Endothelial cell of umbilical vein (primary cell): Measurements from ENCODE around the gene HAUS7. TPM values are rescaled to one million over a fixed set of nuclear protein-coding genes. Genes with fewer than 3 reads are reported as not detected.

Experiments
- BruUV-seq: library from RNA; stranded (reverse); fragments of 400-500 nt; replicated peaks from 2 replicates; lab custom pipeline; 2021; lab: Mats Ljungman, UMichigan
- CTCF ChIA-PET: fragments of 300-600, 350-600 bp; sonication (Branson Sonifier 250); formaldehyde crosslinking; loops from one replicate; lab custom pipeline; 2021; ENCODE audit warnings: antibody characterized with exemption, inconsistent platforms; lab: Charles Lee
- POLR2A ChIA-PET: fragments of 300-600, 350-600 bp; sonication (Branson Sonifier 250); formaldehyde crosslinking; loops from one replicate; lab custom pipeline; 2021; ENCODE audit warnings: antibody characterized with exemption, inconsistent platforms; lab: Charles Lee
- DNase-seq: peaks from one replicate; pipeline ENCODE4 v3.0.0-alpha.2; 2011; ENCODE audit warnings: low read depth, low spot score
- FAIRE-seq: peaks from 2 replicates; lab custom pipeline; 2011; peaks lifted over from hg19 to GRCh38; lab: Jason Lieb, UNC
- H2AFZ ChIP-seq: 2 replicates; pipeline ENCODE4 v1.6.0; 2012; ENCODE audit warnings: low read depth, low read length, control low read depth, inconsistent platforms
- H3K27ac ChIP-seq: 2 replicates; pipeline ENCODE4 v1.5.1; 2011; ENCODE audit warnings: low read depth, mild to moderate bottlenecking, control low read depth, low read length, moderate library complexity; ENCODE audit not compliant: insufficient read depth
- H3K27me3 ChIP-seq, 2 experiments: 2 replicates each; pipeline versions ENCODE4 v1.6.0 to v1.6.1; 2011; ENCODE audit warnings: low read length in 2 of 2, mixed read lengths in 1 of 2; ENCODE audit not compliant: control insufficient read depth in 2 of 2, insufficient read depth in 2 of 2
- H3K36me3 ChIP-seq, 2 experiments: 2 replicates in 1 of 2; 3 replicates in 1 of 2; pipeline ENCODE4 v1.5.1; 2011; ENCODE audit warnings: low read length in 2 of 2, mild to moderate bottlenecking in 1 of 2, moderate library complexity in 1 of 2; ENCODE audit not compliant: control insufficient read depth in 2 of 2, insufficient read depth in 2 of 2; ENCODE audit errors: extremely low read depth in 1 of 2
- H3K4me1 ChIP-seq: 3 replicates; pipeline ENCODE4 v1.5.1; 2011; ENCODE audit warnings: mild to moderate bottlenecking, low read length; ENCODE audit not compliant: control insufficient read depth, insufficient read depth; ENCODE audit errors: extremely low read depth
- H3K4me2 ChIP-seq: 2 replicates; pipeline ENCODE4 v1.6.1; 2011; ENCODE audit warnings: low read length, control low read depth, mixed read lengths; ENCODE audit not compliant: insufficient read depth
- H3K4me3 ChIP-seq, 3 experiments: fragments of 200-600 bp in 1 of 3; sonication (generic), shearing (Covaris generic) in 1 of 3; replicated peaks in 1 of 3; 2 replicates each; pipeline ENCODE4 v1.5.1; 2011 to 2016; ENCODE audit warnings: control low read depth in 3 of 3, low read length in 3 of 3, mild to moderate bottlenecking in 2 of 3, inconsistent platforms in 1 of 3, low read depth in 1 of 3, moderate library complexity in 1 of 3; ENCODE audit not compliant: insufficient read depth in 1 of 3
- H3K79me2 ChIP-seq: 2 replicates; pipeline ENCODE4 v1.6.0; 2012; ENCODE audit warnings: low read length, inconsistent platforms; ENCODE audit not compliant: control insufficient read depth, insufficient read depth
- H3K9ac ChIP-seq: replicated peaks from 2 replicates; pipeline ENCODE3; 2011; ENCODE audit warnings: low read length, control low read depth; ENCODE audit not compliant: insufficient read depth; ENCODE audit errors: extremely low read depth
- H3K9me1 ChIP-seq: replicated peaks from 3 replicates; pipeline ENCODE4 v1.6.0; 2011; ENCODE audit warnings: mild to moderate bottlenecking, low read length; ENCODE audit not compliant: control insufficient read depth, insufficient read depth; ENCODE audit errors: extremely low read depth
- H3K9me3 ChIP-seq: replicated peaks from 2 replicates; pipeline ENCODE4 v1.5.1; 2012; ENCODE audit warnings: low read length, inconsistent platforms; ENCODE audit not compliant: control insufficient read depth, insufficient read depth
- H4K20me1 ChIP-seq: replicated peaks from 2 replicates; pipeline ENCODE3; 2011; ENCODE audit warnings: mild to moderate bottlenecking, low read length; ENCODE audit not compliant: control insufficient read depth, insufficient read depth; ENCODE audit errors: extremely low read depth
- EZH2 ChIP-seq: IDR thresholded peaks from 2 replicates; pipeline ENCODE4 v1.6.1; 2012; ENCODE audit warnings: borderline replicate concordance, low read depth, mild to moderate bottlenecking, moderate library complexity, low read length, inconsistent platforms; ENCODE audit not compliant: severe bottlenecking
- FOS ChIP-seq: IDR thresholded peaks from 2 replicates; pipeline ENCODE4 v1.6.1; 2011; ENCODE audit warnings: mild to moderate bottlenecking, low read length, moderate library complexity, borderline replicate concordance; ENCODE audit not compliant: insufficient read depth
- GATA2 ChIP-seq: IDR thresholded peaks from 2 replicates; pipeline ENCODE4 v1.7.0; 2011; ENCODE audit warnings: low read depth, mild to moderate bottlenecking, moderate library complexity, mixed read lengths, low read length; ENCODE audit not compliant: insufficient read length, insufficient read depth
- JUN ChIP-seq: IDR thresholded peaks from 2 replicates; pipeline ENCODE4 v1.6.1; 2011; ENCODE audit warnings: borderline replicate concordance, low read depth; ENCODE audit not compliant: insufficient read length, insufficient read depth
- MAX ChIP-seq: IDR thresholded peaks from 2 replicates; pipeline ENCODE4 v1.6.1; 2011; ENCODE audit not compliant: insufficient read depth, insufficient read length
- MYC ChIP-seq: IDR thresholded peaks from one replicate; pipeline ENCODE4 v1.6.1; 2011; ENCODE audit warnings: mild to moderate bottlenecking, low read depth, low read length
- POLR2A ChIP-seq: IDR thresholded peaks from 2 replicates; pipeline ENCODE4 v1.6.1; 2012; ENCODE audit warnings: low read depth, mild to moderate bottlenecking, control low read depth, low read length
- POLR2AphosphoS5 ChIP-seq: IDR thresholded peaks from 2 replicates; pipeline ENCODE4 v1.6.1; 2012; ENCODE audit warnings: low read depth, mild to moderate bottlenecking, control low read depth, low read length, moderate library complexity; ENCODE audit not compliant: insufficient read depth
- dilution Hi-C: fragments of 300-500 bp; cut with MboI; formaldehyde crosslinking; loops from one replicate; pipeline ENCODE4 v1.15.0; 2019; ENCODE audit warnings: low sequenced_read_pairs; ENCODE audit not compliant: extremely low pct_ligation_motif_present
- intact Hi-C: fragments of 100-400 bp; cut with micrococcal nuclease; formaldehyde crosslinking; loops from one replicate; pipeline ENCODE4 v1.10.0; 2022
- polyA plus RNA-seq, 4 experiments: library from polyadenylated mRNA; depleted of rRNA in 3 of 4; stranded (reverse) in 3 of 4; unstranded in 1 of 4; fragments of >200 nt; gene quantifications; 2 replicates each; pipeline versions ENCODE4 v1.2.1 to v1.2.3, GENCODE V29; 2011 to 2012; ENCODE audit warnings: missing spikeins in 1 of 4
- total RNA-seq: library from RNA; stranded (reverse); gene quantifications from 2 replicates; pipeline ENCODE4 v1.2.3, GENCODE V29; 2021
- TF ChIP-seq, protein P1 (sequence below), 2 donors: IDR thresholded peaks; 1 replicate in 1 of 2; 2 replicates in 1 of 2; pipeline ENCODE4 v1.5.1; 2011; ENCODE audit warnings: low read length in 2 of 2, mild to moderate bottlenecking in 2 of 2, moderate library complexity in 2 of 2, control low read depth in 1 of 2, inconsistent platforms in 1 of 2, low read depth in 1 of 2; ENCODE audit not compliant: insufficient read depth in 1 of 2; ENCODE audit errors: extremely low read depth in 1 of 2

HAUS7 gene
- total and polyA plus RNA-seq, 2 donors (not counting 3 experiments of a cell fraction or from before 2014, with no cell fraction given): 31.0 to 46.4 TPM

- H4K20me1 ChIP-seq: no peaks in the 10 kb centered on the region
- H3K4me3 ChIP-seq: no peak overlapping the region
- H3K79me2 ChIP-seq: no peaks in the 10 kb centered on the region
- BruUV-seq: no TSS peak
- ChIA-PET CTCF (no interaction called here), POLR2A (no interaction called here)
- no peaks in the 10 kb centered on the region for H3K36me3 ChIP-seq
- DNase-seq (no peak), FAIRE-seq (no peak)
- H3K9me3 ChIP-seq: no peaks in the 10 kb centered on the region
- dilution Hi-C loops (no loop called here), intact Hi-C loops (no loop called here)
- H3K27me3 ChIP-seq: no peaks in the 10 kb centered on the region
- no peak overlapping the region for H3K9ac ChIP-seq
- H3K27ac ChIP-seq: no peak overlapping the region
- H2AFZ ChIP-seq: no peak overlapping the region
- no peaks in the 10 kb centered on the region for H3K9me1 ChIP-seq
- TF ChIP-seq, protein P1, sequence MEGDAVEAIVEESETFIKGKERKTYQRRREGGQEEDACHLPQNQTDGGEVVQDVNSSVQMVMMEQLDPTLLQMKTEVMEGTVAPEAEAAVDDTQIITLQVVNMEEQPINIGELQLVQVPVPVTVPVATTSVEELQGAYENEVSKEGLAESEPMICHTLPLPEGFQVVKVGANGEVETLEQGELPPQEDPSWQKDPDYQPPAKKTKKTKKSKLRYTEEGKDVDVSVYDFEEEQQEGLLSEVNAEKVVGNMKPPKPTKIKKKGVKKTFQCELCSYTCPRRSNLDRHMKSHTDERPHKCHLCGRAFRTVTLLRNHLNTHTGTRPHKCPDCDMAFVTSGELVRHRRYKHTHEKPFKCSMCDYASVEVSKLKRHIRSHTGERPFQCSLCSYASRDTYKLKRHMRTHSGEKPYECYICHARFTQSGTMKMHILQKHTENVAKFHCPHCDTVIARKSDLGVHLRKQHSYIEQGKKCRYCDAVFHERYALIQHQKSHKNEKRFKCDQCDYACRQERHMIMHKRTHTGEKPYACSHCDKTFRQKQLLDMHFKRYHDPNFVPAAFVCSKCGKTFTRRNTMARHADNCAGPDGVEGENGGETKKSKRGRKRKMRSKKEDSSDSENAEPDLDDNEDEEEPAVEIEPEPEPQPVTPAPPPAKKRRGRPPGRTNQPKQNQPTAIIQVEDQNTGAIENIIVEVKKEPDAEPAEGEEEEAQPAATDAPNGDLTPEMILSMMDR (IDR thresholded peaks at IDR 0.05; ENCODE audit: extremely low read depth in 1 of 2, insufficient read depth in 1 of 2, low read depth in 1 of 2, low read length in 2 of 2): no peak
- TF ChIP-seq FOS (no peak), GATA2 (no peak), EZH2 (no peak), MAX (no peak), POLR2A (no peak), POLR2AphosphoS5 (no peak), MYC (no peak), JUN (no peak)
- no peak overlapping the region for H3K4me2 ChIP-seq
- no peaks in the 10 kb centered on the region for H3K4me1 ChIP-seq
These were observed 52.7 kb downstream of the HAUS7 start for GRCh38 chrX:153417637-153418036.
